K562 (cell line): ENCODE results near the gene SPECC1L.

Experiments used
- BHLHE40 ChIP-seq: IDR thresholded peaks from 2 replicates; pipeline ENCODE4 v1.6.1; 2011; ENCODE audit warnings: low read length, improper control_type of control experiment
- RAD21 ChIP-seq, 2 experiments: fragments of 250-450 bp in 1 of 2; fragments of 450-650 bp in 1 of 2; sonication (Bioruptor Pico) in 1 of 2; formaldehyde crosslinking in 1 of 2; IDR thresholded peaks in 1 of 2; conservative IDR thresholded peaks in 1 of 2; 2 replicates each; pipeline versions ENCODE4 v1.4.0 to v1.8.0; 2020 to 2022; ENCODE audit warnings: mild to moderate bottlenecking in 2 of 2, moderate library complexity in 1 of 2
- TEAD4 ChIP-seq, 2 experiments: sonication (generic) in 1 of 2; formaldehyde crosslinking in 1 of 2; IDR thresholded peaks; 2 replicates each; pipeline versions ENCODE4 v1.6.1 to v1.8.0; 2012 to 2022; ENCODE audit warnings: borderline replicate concordance in 1 of 2, inconsistent platforms in 1 of 2, low read length in 1 of 2, mild to moderate bottlenecking in 1 of 2, missing genetic modification reagents in 1 of 2
- TF ChIP-seq, protein P1 (sequence below): fragments of 250-450 bp; sonication (Bioruptor Pico); IDR thresholded peaks from 2 replicates; pipeline ENCODE4 v1.5.1; 2021; ENCODE audit warnings: mild to moderate bottlenecking
- TF ChIP-seq, protein P2 (sequence below), 3 experiments: IDR thresholded peaks in 2 of 3; conservative IDR thresholded peaks in 1 of 3; 2 replicates each; pipeline ENCODE4 v1.5.1; 2011 to 2012; ENCODE audit warnings: low read length in 3 of 3, mild to moderate bottlenecking in 3 of 3, control low read depth in 2 of 3, improper control_type of control experiment in 1 of 3, inconsistent platforms in 1 of 3, low read depth in 1 of 3, mixed read lengths in 1 of 3, moderate library complexity in 1 of 3; ENCODE audit not compliant: insufficient read depth in 2 of 3
- TF ChIP-seq, protein P3 (sequence below), 2 experiments: IDR thresholded peaks; 2 replicates each; pipeline ENCODE4 v1.6.1; 2011; ENCODE audit warnings: borderline replicate concordance in 1 of 2, control low read depth in 1 of 2, low read depth in 1 of 2, low read length in 1 of 2, mild to moderate bottlenecking in 1 of 2, mixed read lengths in 1 of 2, moderate library complexity in 1 of 2; ENCODE audit not compliant: insufficient read depth in 1 of 2, insufficient read length in 1 of 2, poor library complexity in 1 of 2, severe bottlenecking in 1 of 2; ENCODE audit errors: extremely low read depth in 1 of 2

DNA sequence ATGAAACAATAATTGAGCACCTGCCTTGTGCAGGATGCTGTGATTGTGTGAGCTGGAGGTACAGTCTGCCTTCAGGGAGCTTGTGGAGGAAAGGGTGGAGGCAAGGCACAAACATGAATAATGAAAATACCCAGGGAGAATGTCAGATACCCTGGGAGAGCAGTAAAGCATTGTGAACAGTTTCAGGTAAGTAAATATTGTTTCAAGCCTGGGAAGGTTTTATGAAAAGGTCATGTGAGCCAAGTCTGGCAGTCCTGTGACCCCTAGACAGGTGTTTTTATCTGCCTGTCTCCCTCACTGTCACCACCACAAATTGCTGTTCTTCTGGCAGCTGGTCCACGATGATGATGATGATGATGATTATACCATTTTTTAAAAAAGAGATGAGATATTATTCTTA, 32.0 kb downstream of the SPECC1L start:
- TF ChIP-seq TEAD4 (IDR thresholded peaks at IDR 0.05; ENCODE audit: low read length), result no peak
- TF ChIP-seq TEAD4 (CRISPR knock-in tag; IDR thresholded peaks at IDR 0.05; ENCODE audit: borderline replicate concordance), result no peak
- TF ChIP-seq, protein P1, sequence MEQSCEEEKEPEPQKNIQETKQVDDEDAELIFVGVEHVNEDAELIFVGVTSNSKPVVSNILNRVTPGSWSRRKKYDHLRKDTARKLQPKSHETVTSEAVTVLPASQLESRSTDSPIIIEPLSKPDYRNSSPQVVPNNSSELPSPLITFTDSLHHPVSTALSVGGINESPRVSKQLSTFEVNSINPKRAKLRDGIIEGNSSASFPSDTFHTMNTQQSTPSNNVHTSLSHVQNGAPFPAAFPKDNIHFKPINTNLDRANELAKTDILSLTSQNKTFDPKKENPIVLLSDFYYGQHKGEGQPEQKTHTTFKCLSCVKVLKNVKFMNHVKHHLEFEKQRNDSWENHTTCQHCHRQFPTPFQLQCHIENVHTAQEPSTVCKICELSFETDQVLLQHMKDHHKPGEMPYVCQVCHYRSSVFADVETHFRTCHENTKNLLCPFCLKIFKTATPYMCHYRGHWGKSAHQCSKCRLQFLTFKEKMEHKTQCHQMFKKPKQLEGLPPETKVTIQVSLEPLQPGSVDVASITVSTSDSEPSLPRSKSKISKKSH (CRISPR knock-in tag), result no peak
- TF ChIP-seq, protein P2, sequence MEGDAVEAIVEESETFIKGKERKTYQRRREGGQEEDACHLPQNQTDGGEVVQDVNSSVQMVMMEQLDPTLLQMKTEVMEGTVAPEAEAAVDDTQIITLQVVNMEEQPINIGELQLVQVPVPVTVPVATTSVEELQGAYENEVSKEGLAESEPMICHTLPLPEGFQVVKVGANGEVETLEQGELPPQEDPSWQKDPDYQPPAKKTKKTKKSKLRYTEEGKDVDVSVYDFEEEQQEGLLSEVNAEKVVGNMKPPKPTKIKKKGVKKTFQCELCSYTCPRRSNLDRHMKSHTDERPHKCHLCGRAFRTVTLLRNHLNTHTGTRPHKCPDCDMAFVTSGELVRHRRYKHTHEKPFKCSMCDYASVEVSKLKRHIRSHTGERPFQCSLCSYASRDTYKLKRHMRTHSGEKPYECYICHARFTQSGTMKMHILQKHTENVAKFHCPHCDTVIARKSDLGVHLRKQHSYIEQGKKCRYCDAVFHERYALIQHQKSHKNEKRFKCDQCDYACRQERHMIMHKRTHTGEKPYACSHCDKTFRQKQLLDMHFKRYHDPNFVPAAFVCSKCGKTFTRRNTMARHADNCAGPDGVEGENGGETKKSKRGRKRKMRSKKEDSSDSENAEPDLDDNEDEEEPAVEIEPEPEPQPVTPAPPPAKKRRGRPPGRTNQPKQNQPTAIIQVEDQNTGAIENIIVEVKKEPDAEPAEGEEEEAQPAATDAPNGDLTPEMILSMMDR (IDR thresholded peaks at IDR 0.05 in 2 of 3, conservative IDR thresholded peaks at IDR 0.05 in 1 of 3; ENCODE audit: insufficient read depth in 2 of 3, low read depth in 1 of 3, low read length in 3 of 3), result no peak
- TF ChIP-seq BHLHE40, result no peak
- TF ChIP-seq, protein P3, sequence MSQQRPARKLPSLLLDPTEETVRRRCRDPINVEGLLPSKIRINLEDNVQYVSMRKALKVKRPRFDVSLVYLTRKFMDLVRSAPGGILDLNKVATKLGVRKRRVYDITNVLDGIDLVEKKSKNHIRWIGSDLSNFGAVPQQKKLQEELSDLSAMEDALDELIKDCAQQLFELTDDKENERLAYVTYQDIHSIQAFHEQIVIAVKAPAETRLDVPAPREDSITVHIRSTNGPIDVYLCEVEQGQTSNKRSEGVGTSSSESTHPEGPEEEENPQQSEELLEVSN (IDR thresholded peaks at IDR 0.05; ENCODE audit: borderline replicate concordance in 1 of 2, extremely low read depth in 1 of 2, insufficient read depth in 1 of 2, insufficient read length in 1 of 2, low read depth in 1 of 2, low read length in 1 of 2, poor library complexity in 1 of 2, severe bottlenecking in 1 of 2), result no peak
- no peak for TF ChIP-seq RAD21 (CRISPR knock-in tag; conservative IDR thresholded peaks at IDR 0.05 in 1 of 2, IDR thresholded peaks at IDR 0.05 in 1 of 2)
